AG04449 (cell line): ENCODE measurements around the gene LINC01488.

Experiments used
- CTCF ChIA-PET: fragments of 350-600 bp; formaldehyde crosslinking; extraction: SDS; loops from one replicate; lab custom pipeline; 2021; ENCODE audit warnings: antibody characterized with exemption; lab: Yijun Ruan, JAX
- POLR2A ChIA-PET: fragments of 400-600, 350-600 bp; formaldehyde crosslinking; extraction: SDS; loops from one replicate; lab custom pipeline; 2020; ENCODE audit warnings: antibody characterized with exemption, inconsistent platforms; lab: Yijun Ruan, JAX
- DNase-seq: peaks from one replicate; pipeline ENCODE4 v3.0.0-alpha.2; 2010; ENCODE audit warnings: low read depth, low spot score
- H3K4me3 ChIP-seq: 2 replicates; pipeline ENCODE4 v1.5.1; 2011; ENCODE audit warnings: low read depth, mild to moderate bottlenecking, control low read depth, low read length
- CTCF ChIP-seq: IDR thresholded peaks from one replicate; pipeline ENCODE4 v1.5.1; 2011; ENCODE audit warnings: mild to moderate bottlenecking, moderate library complexity, low read length, control low read depth, inconsistent platforms; ENCODE audit not compliant: insufficient read depth; ENCODE audit errors: missing control alignments

Gene LINC01488

GRCh38 chr11:69439651-69440464, 41.6 kb upstream of the LINC01488 start:
- DNase-seq = no peak
- ChIA-PET POLR2A (interaction anchor here (1.2 kb wide), 1 partner anchor 139 kb away, joined by 5 read pairs; no protein-coding TSS in a partner anchor), CTCF (interaction anchor here (0.9 to 1.8 kb wide), 2 partner anchors 9 to 308 kb away, joined by 3 read pairs; no protein-coding TSS in a partner anchor)
- no peak for TF ChIP-seq CTCF
- H3K4me3 ChIP-seq = no peak overlapping the region

GRCh38 chr11:69440876-69441275, 40.6 kb upstream of the LINC01488 start:
- TF ChIP-seq CTCF = no peak
- CTCF ChIA-PET = interaction anchor here (1.5 to 1.8 kb wide), 2 partner anchors 10 to 144 kb away, joined by 3 to 4 read pairs; no protein-coding TSS in a partner anchor
- H3K4me3 ChIP-seq = no peak overlapping the region
- DNase-seq = no peak
- POLR2A ChIA-PET = no interaction called here

GRCh38 chr11:69442012-69442806, 39.3 kb upstream of the LINC01488 start:
- no peak for TF ChIP-seq CTCF
- ChIA-PET POLR2A (interaction anchor here (0.9 to 2.9 kb wide), 5 partner anchors 22 to 203 kb away, joined by 3 to 12 read pairs (median 11); no protein-coding TSS in a partner anchor), CTCF (interaction anchor here (1.3 to 3.0 kb wide), 4 partner anchors 10 to 202 kb away, joined by 4 to 10 read pairs (median 5); partner anchors contain the start of gene MYEOV)
- no peak overlapping the region for H3K4me3 ChIP-seq
- no peak for DNase-seq

- ChIA-PET POLR2A (interaction anchor here (0.9 to 2.9 kb wide), 6 partner anchors 21 to 202 kb away, joined by 3 to 12 read pairs (median 7); no protein-coding TSS in a partner anchor), CTCF (interaction anchor here (0.7 to 3.0 kb wide), 4 partner anchors 10 to 201 kb away, joined by 3 to 10 read pairs (median 5); partner anchors contain the start of gene MYEOV)
- H3K4me3 ChIP-seq = no peak overlapping the region; the same call in 1 of the 2 replicates
- DNase-seq = no peak
- no peak for TF ChIP-seq CTCF
These were observed 38.7 kb upstream of the LINC01488 start for GRCh38 chr11:69442807-69443137.

GRCh38 chr11:69443138-69443967, 38.1 kb upstream of the LINC01488 start:
- no peak for TF ChIP-seq CTCF
- POLR2A ChIA-PET = interaction anchor here (0.9 to 2.9 kb wide), 6 partner anchors 20 to 202 kb away, joined by 3 to 12 read pairs (median 7); no protein-coding TSS in a partner anchor
- CTCF ChIA-PET = interaction anchor here (0.7 to 3.0 kb wide), 7 partner anchors 11 to 311 kb away, joined by 3 to 10 read pairs (median 4); partner anchors contain the start of gene MYEOV
- peak overlapping the region; percentile 54 for H3K4me3 ChIP-seq
- no peak for DNase-seq
